K562 (cell line): ENCODE results near the gene ZNF322. TPM values are rescaled to one million over a fixed set of nuclear protein-coding genes. Genes with fewer than 3 reads are reported as not detected.

Experiments used
- CCNT2 ChIP-seq: IDR thresholded peaks from 2 replicates; pipeline ENCODE4 v1.6.1; 2011; ENCODE audit warnings: borderline replicate concordance, low read depth, mild to moderate bottlenecking, moderate library complexity, mixed read lengths, low read length; ENCODE audit not compliant: insufficient read length; ENCODE audit errors: extremely low read depth
- EP400 ChIP-seq: fragments of 450-650 bp; IDR thresholded peaks from 2 replicates; pipeline ENCODE4 v1.6.1; 2017; ENCODE audit warnings: antibody characterized with exemption, mild to moderate bottlenecking, moderate library complexity
- FOXM1 ChIP-seq, 2 experiments: fragments of 450-650 bp in 1 of 2; sonication (generic) in 1 of 2; formaldehyde crosslinking in 1 of 2; IDR thresholded peaks; 2 replicates each; pipeline versions ENCODE4 v1.6.1 to v1.9.0; 2017 to 2022; ENCODE audit warnings: low read depth in 2 of 2, mild to moderate bottlenecking in 2 of 2, missing genetic modification reagents in 1 of 2, moderate library complexity in 1 of 2
- HINFP ChIP-seq: fragments of 450-650 bp; conservative IDR thresholded peaks from 2 replicates; pipeline ENCODE4 v1.6.1; 2016; ENCODE audit warnings: missing genetic modification characterization, low read depth, mild to moderate bottlenecking, control low read depth, missing compliant biosample characterization
- KLF13 ChIP-seq: fragments of 450-650 bp; IDR thresholded peaks from 2 replicates; pipeline ENCODE4 v1.6.1; 2016; ENCODE audit warnings: missing genetic modification characterization, low read depth, mild to moderate bottlenecking, missing compliant biosample characterization, moderate library complexity, borderline replicate concordance
- MTA3 ChIP-seq: fragments of 450-650 bp; formaldehyde crosslinking; IDR thresholded peaks from 2 replicates; pipeline ENCODE4 v1.6.1; 2017; ENCODE audit warnings: mild to moderate bottlenecking, borderline replicate concordance
- NKRF ChIP-seq: fragments of 450-650 bp; IDR thresholded peaks from 2 replicates; pipeline ENCODE4 v1.6.1; 2016; ENCODE audit warnings: borderline replicate concordance
- RBFOX2 ChIP-seq: fragments of 200-400 bp; formaldehyde crosslinking; IDR thresholded peaks from 2 replicates; pipeline ENCODE4 v1.6.1; 2017; ENCODE audit warnings: low read depth, mild to moderate bottlenecking, low read length, moderate library complexity
- ZBTB12 ChIP-seq: fragments of 250-450 bp; sonication (Bioruptor Pico); IDR thresholded peaks from 2 replicates; pipeline ENCODE4 v1.4.0; 2020
- ZNF318 ChIP-seq, 2 experiments: fragments of 450-650 bp; IDR thresholded peaks; 2 replicates each; pipeline ENCODE4 v1.6.1; 2016; ENCODE audit warnings: mild to moderate bottlenecking in 2 of 2, borderline replicate concordance in 1 of 2, low read depth in 1 of 2, moderate library complexity in 1 of 2
- polyA plus RNA-seq, 8 experiments: library from polyadenylated mRNA; depleted of rRNA in 4 of 8; stranded (reverse) in 5 of 8; unstranded in 3 of 8; fragments of >200 nt; fragmentation: Nextera tagmentation in 2 of 8; fragmentation: Illumina TruSeq in 1 of 8; extraction: Ambion mirVana in 2 of 8; extraction: Trizol in 1 of 8; gene quantifications; 2 replicates each; pipeline versions ENCODE4 v1.2.1 to v1.2.3, GENCODE V29; 2011 to 2014; ENCODE audit warnings: inconsistent platforms in 1 of 8, missing spikeins in 1 of 8
- total RNA-seq, 7 experiments: library from RNA; depleted of rRNA in 6 of 7; stranded (reverse); fragments of >200 nt in 6 of 7; fragmentation: Illumina TruSeq in 2 of 7; extraction: Trizol in 2 of 7; gene quantifications; 2 replicates each; pipeline versions ENCODE4 v1.2.1 to v1.2.3, GENCODE V29; 2011 to 2021; ENCODE audit warnings: low replicate concordance in 1 of 7

The ZNF322 gene
- total and polyA plus RNA-seq, 9 of the 15 experiments (the other 6 are each of a cell fraction or from before 2014, with no cell fraction given) = 4.7 to 31.2 (median 18.7) TPM

- peak in 1 of 2 experiments; percentile 80; a peak in 2 of 4 replicates for TF ChIP-seq ZNF318 (IDR thresholded peaks at IDR 0.05; ENCODE audit: borderline replicate concordance in 1 of 2, low read depth in 1 of 2)
- no peak for TF ChIP-seq CCNT2
- 0 out of 2 replicates have a peak, but pooled peaks have one; percentile 17 for TF ChIP-seq HINFP
- peak; percentile 95 for TF ChIP-seq EP400
- peak; percentile 94 for TF ChIP-seq NKRF
- peak; percentile 92 for TF ChIP-seq MTA3
- no peak for TF ChIP-seq FOXM1 (IDR thresholded peaks at IDR 0.05; ENCODE audit: low read depth)
- TF ChIP-seq FOXM1 (CRISPR knock-in tag; IDR thresholded peaks at IDR 0.05; ENCODE audit: low read depth) = 0 out of 2 replicates have a peak, but pooled peaks have one; percentile 18
- peak; percentile 94 for TF ChIP-seq RBFOX2
- peak; percentile 90 for TF ChIP-seq KLF13 (tag)
- peak; percentile 97 for TF ChIP-seq ZBTB12
Observed at GRCh38 chr6:26596579-26597388, 62.8 kb downstream of the ZNF322 start, which contains the start of gene ABT1 (continued).
